Dedifferentiated amniotic fluid mesenchymal stem cell (primary cell): Measurements from ENCODE around the gene TFDP1.

Source experiments
- DNase-seq: peaks from one replicate; pipeline ENCODE4 v3.0.0-alpha.2; 2016; ENCODE audit errors: extremely low spot score

TFDP1 gene

GRCh38 chr13:113634279-113635047 lies 49.9 kb downstream of the TFDP1 start:
- no peak for DNase-seq

- no peak for DNase-seq
Observed at GRCh38 chr13:113635048-113635420, 50.5 kb downstream of the TFDP1 start.

GRCh38 chr13:113635709-113636108 lies 51.2 kb downstream of the TFDP1 start:
- DNase-seq: no peak

GRCh38 chr13:113636266-113636963 lies 51.9 kb downstream of the TFDP1 start:
- no peak for DNase-seq

GRCh38 chr13:113637262-113638160 lies 53.0 kb downstream of the TFDP1 start:
- DNase-seq: no peak

GRCh38 chr13:113638173-113638746 lies 53.7 kb downstream of the TFDP1 start:
- DNase-seq: no peak

- no peak for DNase-seq
Observed at GRCh38 chr13:113638806-113639205, 54.3 kb downstream of the TFDP1 start.

GRCh38 chr13:113639616-113640262 lies 55.2 kb downstream of the TFDP1 start:
- DNase-seq: no peak

- DNase-seq: no peak
Observed at GRCh38 chr13:113641426-113641825, 56.9 kb downstream of the TFDP1 start.

GRCh38 chr13:113642563-113642962 lies 58.0 kb downstream of the TFDP1 start:
- no peak for DNase-seq

- no peak for DNase-seq
Observed at GRCh38 chr13:113643593-113643992, 59.0 kb downstream of the TFDP1 start.

GRCh38 chr13:113644800-113645199 lies 60.2 kb downstream of the TFDP1 start:
- no peak for DNase-seq

GRCh38 chr13:113645329-113645728 lies 60.8 kb downstream of the TFDP1 start:
- no peak for DNase-seq

- DNase-seq: no peak
Observed at GRCh38 chr13:113646376-113646775, 61.8 kb downstream of the TFDP1 start.

- DNase-seq: no peak
Observed at GRCh38 chr13:113646921-113647340, 62.4 kb downstream of the TFDP1 start.

- DNase-seq: peak; percentile 26
Observed at GRCh38 chr13:113647351-113648215, 63.0 kb downstream of the TFDP1 start.

- DNase-seq: no peak
Observed at GRCh38 chr13:113648216-113648610, 63.7 kb downstream of the TFDP1 start.

GRCh38 chr13:113649212-113649611 lies 64.7 kb downstream of the TFDP1 start:
- no peak for DNase-seq

- no peak for DNase-seq
Observed at GRCh38 chr13:113650275-113650674, 65.7 kb downstream of the TFDP1 start.

GRCh38 chr13:113650731-113651148 lies 66.2 kb downstream of the TFDP1 start:
- DNase-seq: no peak
